Measurements from ENCODE around the gene PSMG2.

Gene PSMG2

DNA sequence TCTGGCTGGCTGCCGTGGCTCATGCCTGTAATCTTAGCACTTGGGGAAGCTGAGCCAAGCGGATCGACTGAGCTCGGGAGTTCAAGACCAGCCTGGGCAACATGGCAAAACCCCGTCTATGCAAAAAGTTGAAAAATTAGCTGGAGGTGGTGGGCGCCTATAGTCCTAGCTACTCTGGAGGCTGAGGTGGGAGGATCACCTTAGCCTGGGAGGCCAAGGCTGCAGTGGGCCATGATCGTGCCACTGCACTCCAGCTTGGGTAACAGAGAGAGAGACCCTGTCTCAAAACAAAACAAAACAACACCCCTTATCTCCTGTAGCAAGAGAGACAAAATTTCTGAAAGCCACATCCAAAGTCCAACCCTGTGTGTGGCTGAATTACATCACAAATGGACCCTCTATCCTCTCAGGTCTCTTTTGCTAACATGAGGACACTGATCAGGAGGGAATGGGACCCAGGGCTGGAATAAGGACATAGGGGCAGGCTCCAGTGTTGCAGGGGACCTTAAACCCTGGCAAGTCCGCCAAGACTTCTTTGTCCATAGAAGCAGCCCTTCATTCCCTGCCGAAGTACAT is 64.8 kb downstream of the PSMG2 start:
- no peak for DNase-seq

DNA sequence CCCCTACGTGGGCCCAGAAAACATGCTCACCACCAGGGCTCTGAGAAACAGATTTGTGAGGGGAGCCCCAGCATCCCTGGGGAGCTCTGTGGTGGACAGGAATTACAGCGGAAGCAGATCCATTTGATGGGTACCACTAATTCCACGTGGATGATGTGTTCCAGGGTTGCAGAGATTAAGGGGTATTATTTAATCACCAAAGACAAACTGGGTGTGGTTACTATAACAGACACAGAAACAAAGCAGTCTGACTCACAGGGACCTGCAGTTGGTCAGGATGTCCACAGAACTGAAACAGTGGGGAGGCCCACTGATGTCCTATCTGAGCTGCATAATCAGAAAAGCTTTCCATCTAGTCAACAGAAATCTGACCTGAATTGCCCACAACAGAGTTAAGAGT is 65.8 kb downstream of the PSMG2 start:
- no peak for DNase-seq

DNA sequence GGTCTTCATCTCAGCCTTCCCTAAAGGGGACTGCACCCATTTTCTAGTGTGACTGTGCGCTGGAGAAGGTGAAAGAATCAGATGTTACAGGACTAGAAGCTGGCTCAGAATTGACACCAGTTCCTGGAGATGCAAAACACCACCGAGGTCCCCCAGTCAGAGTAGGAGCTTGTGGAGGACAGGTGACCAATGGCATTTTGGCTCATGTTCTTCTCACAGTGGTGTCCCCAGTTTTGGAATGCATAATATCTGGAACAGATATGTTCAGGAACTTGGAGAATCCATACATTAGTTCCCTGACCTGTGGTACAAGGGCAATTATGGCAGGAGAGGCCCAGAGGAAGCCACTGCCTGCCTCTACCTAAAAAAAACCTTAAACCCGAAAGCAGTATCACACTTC is 66.3 kb downstream of the PSMG2 start:
- DNase-seq: no peak

DNA sequence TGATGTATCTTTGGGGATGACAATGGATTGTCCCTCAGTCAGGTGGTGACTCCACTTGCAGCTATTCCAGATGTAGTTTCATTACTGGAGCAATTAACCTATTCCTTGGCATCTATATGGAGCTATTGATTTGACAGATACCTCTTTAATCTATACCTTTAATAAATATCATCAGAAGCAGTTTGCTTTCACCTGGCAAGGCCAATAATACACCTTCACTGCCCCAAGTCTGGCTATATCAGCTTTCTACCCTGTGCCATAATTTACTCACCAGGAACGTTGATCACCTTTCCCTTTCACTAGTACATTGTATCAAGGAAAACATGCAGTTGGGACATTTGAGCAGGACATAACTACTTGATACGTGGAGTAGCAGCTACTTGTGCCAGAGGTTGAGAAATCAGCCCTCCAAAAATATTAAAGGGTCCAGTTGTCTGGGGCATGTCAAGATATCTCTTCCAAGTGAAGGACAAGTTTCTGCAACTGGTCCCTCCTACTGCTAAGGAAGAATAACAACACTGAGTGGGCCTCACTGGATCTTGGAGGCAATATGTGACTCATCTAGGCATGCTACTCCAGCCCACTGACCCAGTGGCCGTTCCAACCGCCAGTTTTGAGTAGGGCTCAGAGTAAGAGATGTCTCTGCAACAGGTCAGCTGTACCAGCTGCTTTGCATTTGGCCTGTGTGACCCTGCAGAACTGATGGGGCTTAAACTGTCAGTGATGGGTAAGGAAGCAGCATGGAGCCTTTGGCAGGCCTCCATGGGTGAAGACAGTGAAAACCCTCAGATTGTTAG is 67.0 kb downstream of the PSMG2 start:
- no peak for DNase-seq

DNA sequence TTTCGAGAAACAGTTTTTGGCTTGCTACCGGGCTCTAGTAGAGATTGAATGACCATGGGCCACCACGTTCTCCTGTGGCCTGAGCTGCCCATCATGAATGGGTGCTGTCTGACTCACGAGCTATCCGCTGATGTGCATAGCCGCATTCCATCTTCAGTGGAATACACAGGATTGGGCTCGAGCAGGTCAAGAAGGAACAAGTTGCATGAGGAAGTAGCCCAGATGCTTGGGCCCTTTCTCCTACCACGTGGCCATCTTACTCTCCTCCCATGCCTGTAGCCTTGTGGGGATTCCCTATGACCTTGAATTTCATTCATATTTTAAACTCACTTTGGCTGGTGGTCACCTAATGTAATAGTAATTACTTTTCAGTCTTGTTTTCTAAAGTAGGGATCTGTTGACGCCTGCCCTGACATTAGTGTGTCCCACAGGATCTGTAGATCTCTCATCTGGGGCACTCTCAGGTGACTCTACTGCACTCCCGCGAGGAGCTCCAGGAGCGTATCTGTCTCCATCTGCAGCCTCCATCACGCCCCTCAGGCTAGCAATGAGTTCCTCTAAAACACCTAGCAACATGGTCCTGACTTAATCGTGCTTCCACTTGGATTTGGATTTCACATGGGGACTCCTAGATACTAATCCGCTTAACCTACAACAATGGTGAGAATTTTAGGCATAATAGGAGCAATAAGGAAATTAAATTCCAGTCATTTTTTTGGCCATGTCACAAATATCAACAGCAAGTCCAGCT is 67.8 kb downstream of the PSMG2 start:
- no peak for DNase-seq

DNA sequence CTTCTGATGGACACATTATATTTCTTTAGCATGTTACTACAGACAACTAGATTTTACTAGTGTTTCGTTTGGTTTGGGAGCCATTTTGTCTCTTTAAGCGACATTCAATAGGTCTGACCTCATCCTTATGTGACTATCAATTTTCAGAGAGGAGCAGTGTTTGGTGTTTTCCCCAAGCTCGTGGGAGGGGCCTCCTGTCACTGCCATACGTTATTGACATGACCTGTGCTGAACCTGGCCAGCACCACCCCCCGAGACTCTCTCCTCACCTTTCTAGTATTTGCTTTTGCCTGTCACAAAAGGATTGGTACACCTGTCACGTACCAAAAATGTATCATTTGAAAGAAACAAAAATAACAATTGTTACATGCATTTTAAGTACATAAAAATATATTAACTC is 69.3 kb downstream of the PSMG2 start:
- DNase-seq: no peak

DNA sequence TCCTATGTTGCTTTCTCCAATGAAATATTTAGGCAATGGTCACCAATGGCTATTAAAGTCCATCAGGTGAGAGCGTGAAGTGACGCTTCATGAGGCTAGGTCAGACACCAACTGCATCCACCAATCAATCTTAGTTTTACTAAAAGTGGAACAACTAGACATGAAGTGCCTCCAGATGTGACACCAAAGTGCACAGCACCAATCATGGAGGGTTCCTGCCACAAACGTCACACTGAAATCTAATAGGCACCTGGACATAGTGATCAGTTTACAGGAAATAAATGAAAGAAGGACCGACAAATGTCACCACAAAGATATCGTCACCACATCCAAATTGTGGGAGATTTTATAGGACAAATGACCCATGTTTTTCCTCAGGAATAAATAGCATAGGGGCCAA is 70.5 kb downstream of the PSMG2 start:
- no peak for DNase-seq

DNA sequence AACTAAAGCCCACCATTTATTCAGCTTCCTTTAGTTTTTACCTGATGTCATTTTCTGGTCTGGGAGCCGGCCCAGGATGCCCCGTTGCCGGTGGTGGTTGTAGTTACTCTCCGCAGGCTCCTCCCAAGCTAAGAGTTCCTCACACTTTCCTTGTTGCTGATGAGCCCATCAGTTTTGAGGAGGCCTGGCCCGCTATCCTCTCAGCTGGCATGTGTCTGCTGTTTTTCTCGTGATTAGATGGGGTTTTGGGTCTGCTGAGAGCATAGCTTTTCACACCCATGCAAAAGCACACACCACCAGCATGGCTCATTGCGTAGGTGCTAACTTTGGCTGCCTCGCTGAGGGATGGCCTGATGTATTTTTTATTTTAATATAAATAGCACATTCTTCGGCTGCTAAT is 72.1 kb downstream of the PSMG2 start:
- no peak for DNase-seq
